ENCODE measurements around the gene SHISA7.
"Not testable (repeated sequence)": the region's sequence is repeated elsewhere in the genome, so short reads cannot be mapped to it uniquely, and the experiment has no call there.

SHISA7 gene

DNA sequence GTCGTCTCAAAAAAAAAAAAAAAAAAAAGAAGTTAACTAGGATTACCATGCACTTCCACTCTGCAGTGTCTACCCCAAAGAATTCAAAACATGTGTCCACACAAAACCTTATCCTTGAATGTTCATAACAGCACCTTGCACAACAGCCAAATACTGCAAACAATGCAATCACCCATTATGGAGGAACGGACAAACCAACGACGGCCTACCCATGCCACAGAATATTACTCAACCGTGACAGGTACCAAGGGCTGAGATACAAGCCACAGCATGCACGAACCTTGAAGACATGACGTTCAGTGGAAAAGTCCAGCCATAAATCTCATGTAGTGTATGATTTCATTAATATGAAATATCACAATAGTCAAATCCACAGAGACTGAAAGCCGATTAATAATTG is 3.0 kb upstream of the SHISA7 start:
- DNase-seq (ENCODE audit: low read depth) = no peak

DNA sequence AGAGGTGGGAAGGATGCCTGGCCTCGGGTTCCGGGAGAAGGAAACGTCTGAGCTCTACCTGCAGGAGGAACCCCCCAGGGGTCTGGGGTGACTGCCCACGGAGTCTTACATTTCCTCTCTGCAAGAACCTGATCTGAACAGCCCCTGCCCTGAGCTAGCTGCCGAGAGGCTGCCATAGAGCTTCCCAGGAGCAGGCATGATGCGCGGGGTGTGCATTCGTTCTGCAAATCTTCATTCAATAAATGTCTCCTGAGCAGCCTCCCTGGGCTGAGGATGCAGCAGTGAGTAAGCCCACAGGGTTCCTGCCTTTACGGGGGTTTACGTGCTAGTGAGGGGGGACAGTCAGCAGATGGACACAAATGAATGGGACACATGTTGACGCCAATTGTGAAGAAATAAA is 1.5 kb upstream of the SHISA7 start:
- DNase-seq (ENCODE audit: low read depth) = no peak

DNA sequence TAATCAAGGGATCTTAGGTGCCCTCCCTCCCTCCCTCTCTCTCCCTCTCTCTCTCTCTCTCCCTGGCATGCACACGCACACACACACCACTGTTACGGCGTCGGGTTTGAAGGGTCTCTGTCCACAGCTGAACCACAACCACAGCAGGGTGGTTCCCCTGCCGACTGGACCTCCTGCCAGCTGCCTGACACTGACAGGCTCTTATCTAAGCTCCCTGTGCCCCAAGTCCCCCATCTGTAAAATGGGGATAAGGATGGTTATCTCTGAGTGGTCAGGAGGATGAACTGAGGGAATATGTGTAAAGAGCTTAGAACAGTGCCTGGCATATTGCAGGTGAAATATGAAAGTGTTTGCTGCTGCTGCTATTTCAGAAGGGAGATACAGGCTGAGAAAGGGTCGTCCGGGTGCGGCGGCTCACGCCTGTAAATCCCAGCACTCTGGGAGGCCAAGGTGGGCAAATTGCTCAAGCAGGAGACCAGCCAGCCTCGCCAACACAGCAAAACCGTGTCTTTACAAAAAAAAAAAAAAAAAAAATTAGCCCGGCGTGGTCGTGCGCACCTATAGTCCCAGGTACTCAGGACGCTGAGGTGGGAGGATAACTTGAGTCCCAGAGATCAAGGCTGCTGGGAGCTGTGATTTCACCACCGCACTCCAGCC is 852 bp upstream of the SHISA7 start:
- no peak for DNase-seq (ENCODE audit: low read depth)

DNA sequence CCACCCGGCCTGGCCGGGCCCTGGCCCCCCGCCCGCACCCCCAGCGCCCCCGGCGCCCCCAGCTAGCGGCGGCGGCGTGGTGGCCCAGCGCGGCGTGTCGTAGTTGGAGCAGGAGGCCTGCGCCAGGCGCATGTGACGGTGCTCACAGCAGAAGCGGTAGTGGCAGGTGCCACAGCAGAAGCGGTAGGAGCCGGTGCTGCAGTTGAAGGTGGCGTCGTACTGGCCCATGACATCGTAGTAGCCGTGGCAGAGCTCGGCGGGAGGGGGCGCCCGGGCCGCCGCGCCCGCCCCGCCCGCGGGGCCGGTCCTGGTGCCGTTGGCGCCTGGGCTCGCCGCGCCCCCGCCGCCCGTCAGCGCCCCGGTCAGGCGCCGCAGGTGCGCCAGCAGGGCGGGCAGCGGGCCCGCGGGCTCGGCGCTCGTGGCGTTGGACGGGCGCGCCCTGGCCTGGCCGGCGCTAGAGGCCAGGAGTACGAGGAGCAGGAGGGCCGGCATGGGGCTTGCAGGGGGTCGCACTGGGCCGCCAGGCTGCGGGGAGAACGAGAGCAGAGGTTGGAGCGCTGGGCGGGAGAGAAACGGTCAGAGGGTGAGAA is 633 bp downstream of the SHISA7 start:
- DNase-seq (ENCODE audit: low read depth) = no peak

DNA sequence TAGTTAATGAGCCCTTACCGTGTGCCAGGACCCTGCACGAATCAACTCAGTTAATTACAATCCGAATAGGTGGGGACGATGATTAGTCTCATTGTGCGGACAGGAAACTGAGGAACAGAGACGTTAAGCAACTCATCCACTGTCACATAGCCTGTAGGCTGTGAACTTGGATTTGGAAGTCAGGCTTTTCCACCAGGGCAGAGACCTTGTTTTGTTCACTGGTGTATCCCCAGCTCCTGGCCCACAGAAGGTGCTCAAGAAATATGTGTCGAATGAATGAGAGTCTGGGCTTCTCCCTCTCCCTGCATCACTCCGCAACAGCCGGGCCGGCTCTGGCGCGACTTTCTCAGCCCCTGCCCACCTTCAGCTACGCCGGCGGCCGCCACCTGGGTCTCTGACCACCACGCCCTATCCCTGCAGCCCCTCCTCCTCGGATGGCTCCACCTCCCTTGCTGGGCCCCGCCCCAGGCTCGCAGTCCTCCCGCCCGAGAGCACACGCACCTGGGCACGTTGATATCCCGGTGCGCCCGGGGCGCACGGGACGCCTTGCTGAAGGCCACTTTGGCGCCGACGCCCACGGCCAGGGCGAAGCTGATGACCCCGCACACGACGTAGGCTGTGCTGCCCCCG is 1.3 kb downstream of the SHISA7 start:
- DNase-seq (ENCODE audit: low read depth) = no peak

- no peak for DNase-seq (ENCODE audit: low read depth)
These were observed 1.8 kb downstream of the SHISA7 start for GRCh38 chr19:55441319-55441691.

DNA sequence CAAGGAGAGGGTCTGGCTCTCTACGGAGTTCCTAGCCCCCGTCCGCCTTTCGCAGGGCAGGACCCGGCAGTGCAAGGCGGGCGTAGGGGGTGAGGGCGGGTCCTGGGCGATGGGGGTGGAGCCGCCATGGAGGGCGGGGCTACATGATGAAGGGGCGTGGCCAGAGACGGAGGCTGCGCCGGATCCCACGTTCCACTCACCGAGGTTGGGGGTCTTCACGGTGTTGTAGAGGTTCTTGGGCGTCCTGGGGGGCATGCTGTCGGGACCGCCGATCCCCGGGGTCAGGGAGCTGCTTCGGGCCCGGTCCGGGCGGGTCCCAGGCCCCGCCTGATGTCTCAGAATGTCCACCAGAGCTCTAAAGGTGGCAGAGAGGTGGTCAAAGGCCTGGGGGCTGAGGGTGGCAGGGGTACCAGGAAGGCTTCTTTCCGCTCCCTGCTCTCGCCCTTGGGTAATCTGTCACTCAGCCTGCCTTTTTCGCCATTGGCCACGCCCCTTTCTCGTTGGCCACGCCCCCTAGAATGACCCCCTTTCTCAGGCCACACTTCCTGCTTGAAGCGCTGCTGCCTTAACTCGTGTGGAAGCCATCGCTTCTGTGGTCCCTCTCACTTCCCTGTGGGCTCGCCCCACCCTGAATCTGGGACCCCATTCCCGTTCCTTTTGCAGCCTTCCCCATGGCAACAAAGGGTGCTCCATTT is 2.5 kb downstream of the SHISA7 start:
- DNase-seq (ENCODE audit: low read depth) = no peak

GRCh38 chr19:55439052-55439451 is 4.0 kb downstream of the SHISA7 start:
- no peak for DNase-seq (ENCODE audit: low read depth)

- DNase-seq (ENCODE audit: low read depth) = no peak
These were observed 5.7 kb downstream of the SHISA7 start for GRCh38 chr19:55437410-55437809.

GRCh38 chr19:55436847-55437246 is 6.3 kb downstream of the SHISA7 start:
- DNase-seq (ENCODE audit: low read depth) = no peak

GRCh38 chr19:55435020-55435419 is 8.1 kb downstream of the SHISA7 start:
- DNase-seq (ENCODE audit: low read depth) = no peak

- DNase-seq (ENCODE audit: low read depth) = no peak
These were observed 8.7 kb downstream of the SHISA7 start for GRCh38 chr19:55434356-55434919.

DNA sequence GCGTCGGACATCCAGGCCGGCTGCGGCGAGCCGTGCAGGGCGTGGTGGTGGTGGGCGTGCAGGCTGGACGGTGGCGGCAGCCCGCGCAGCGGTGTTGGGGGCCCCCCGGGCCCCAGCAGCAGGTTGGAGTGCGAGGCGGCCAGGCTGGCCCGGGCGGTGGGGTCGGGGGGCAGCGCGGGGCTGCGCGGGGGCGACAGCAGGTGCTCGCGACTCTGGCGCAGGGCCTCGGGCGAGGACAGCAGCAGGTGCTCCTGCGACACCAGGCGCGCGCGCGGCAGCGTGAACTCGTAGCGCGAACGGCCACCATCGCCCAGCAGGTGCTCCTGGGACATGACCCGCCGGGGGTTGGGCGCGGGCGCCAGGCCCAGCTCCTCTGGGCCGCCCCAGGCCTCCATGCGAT is 9.8 kb downstream of the SHISA7 start:
- no peak for DNase-seq (ENCODE audit: low read depth)

DNA sequence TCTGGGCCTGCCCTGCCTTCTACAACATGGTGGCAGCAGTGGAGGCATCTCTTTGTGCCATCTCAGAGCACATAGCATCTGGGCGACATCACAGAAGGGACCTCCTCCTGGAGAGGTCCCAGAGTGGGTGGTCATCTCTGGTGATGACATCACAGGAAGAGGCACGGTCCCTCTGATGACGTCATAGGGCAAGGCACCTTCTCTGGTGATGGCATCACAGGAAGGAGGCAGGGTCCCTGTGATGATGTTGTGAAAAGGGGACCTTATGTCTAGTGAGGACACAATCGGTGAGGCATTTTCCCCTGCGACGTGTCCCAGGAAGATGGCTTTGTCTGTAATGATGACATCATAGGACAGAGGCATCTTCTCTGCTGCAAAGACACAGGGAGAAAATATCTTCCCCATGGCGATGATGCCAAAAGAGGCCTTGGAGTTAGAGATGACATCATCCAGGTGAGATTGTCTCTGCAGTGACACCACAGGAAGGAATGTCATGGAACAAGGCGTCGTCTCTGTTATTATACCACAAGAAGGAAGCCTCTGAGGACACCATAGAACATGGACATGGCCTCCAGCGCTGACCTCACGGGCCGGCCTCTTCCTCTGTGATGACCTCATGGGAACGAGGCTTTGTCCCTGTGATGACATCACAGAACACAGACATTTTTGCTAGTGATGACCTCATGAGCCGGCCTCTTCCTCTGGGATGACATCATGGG is 10.7 kb downstream of the SHISA7 start:
- DNase-seq (ENCODE audit: low read depth) = no peak

DNA sequence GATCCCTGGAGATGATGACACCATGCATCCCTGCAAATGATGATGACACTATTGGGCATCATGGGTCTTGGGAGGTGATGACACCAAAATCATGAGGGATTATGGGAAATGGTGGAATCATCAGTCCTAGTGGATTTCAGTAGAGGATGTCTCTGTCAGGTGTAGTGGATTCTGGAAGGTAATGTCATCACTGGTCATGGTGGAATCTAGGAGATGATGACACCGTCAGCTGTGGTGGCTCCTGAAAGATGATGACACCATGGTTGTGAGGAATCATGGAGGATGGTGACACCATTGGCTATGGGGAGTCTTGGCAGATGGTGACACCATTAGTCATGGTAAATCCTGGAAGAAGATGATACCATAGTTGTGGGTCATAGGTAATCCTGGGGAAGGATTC is 11.9 kb downstream of the SHISA7 start:
- no peak for DNase-seq (ENCODE audit: low read depth)

- DNase-seq (ENCODE audit: low read depth) = no peak
These were observed 17.1 kb downstream of the SHISA7 start for GRCh38 chr19:55426042-55426441.

DNA sequence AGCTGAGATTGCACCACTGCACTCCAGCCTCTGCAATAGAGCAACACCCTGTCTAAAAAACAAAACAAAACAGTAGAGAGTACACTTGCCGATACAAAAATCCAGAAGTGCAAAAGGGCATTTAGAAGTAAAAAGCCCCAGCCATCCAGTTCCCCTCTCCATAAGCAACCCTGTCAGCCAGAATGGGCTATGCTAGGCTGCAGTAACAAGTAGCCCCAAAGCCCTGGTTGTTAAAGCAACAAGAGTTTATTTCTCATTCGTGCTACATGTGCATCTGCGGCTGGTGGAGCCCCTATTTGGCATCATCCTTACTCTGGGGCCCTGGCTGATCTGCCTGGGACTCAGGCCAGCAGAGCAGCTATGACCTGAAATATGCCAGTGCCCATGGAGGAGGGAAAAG is 18.6 kb downstream of the SHISA7 start:
- no peak for DNase-seq (ENCODE audit: low read depth)

- no peak for DNase-seq (ENCODE audit: low read depth)
These were observed 19.7 kb downstream of the SHISA7 start for GRCh38 chr19:55423225-55424005.

DNA sequence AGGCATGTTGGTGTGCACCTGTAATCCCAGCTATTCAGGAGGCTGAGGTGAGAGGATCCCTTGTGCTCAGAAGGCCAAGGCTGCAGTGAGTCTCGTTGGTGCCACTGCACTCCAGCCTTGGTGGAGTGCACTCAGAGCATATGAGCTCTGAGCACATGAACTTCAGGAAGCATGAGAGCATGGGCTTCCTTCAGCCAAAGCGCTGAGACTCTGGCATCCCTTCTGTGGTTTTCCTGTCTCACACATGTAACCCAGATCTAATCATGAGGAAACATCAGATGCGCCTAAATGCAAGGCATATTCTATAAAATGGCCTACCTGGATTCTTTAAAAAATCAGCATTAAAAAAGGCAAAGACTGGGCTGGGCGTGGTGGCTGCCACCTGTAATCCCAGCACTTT is 21.8 kb downstream of the SHISA7 start:
- not testable (repeated sequence) for DNase-seq (ENCODE audit: low read depth)

GRCh38 chr19:55419624-55420236 is 23.4 kb downstream of the SHISA7 start:
- DNase-seq (ENCODE audit: low read depth) = no peak

GRCh38 chr19:55419103-55419502 is 24.0 kb downstream of the SHISA7 start:
- no peak for DNase-seq (ENCODE audit: low read depth)
